SK-N-MC (cell line): Measurements from ENCODE around the gene ORC6.

Source experiments
- EZH2 ChIP-seq: fragments of 200-600 bp; sonication (generic); IDR thresholded peaks from one replicate; pipeline ENCODE4 v1.6.1; 2017; ENCODE audit warnings: antibody characterized with exemption
- POLR2AphosphoS5 ChIP-seq: IDR thresholded peaks from 2 replicates; pipeline ENCODE4 v1.6.1; 2012; ENCODE audit warnings: mild to moderate bottlenecking, low read depth, low read length, borderline replicate concordance

DNA sequence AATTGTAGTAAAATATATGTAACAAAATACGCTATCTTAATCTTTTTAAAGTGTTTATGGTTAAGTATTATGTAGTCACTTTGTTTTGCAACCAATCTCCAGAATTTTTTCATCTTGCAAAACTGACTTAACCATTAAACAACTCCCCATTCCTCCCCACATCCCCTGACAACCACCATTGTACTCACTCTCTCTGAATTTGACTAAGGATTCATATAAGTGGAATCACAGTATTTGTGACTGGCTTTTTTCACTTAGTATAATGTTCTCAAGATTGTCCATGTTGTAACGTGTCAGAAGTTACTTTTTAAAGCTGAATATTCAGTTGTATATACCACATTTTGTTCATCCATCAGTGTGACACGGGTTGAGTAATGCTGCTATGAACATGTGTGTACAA lies 10.6 kb downstream of the ORC6 start:
- TF ChIP-seq EZH2: no peak
- TF ChIP-seq POLR2AphosphoS5: no peak
